HG02970 (cell line): ENCODE measurements around the gene GOLGA1.
"Not testable (repeated sequence)": the region's sequence is repeated elsewhere in the genome, so short reads cannot be mapped to it uniquely, and the experiment has no call there.

Source experiments
- ATAC-seq: cut with Tn5 transposase; IDR thresholded peaks from one replicate; pipeline ENCODE4 v1.9.1; 2021; ENCODE audit warnings: mild to moderate bottlenecking, moderate library complexity, moderate number of reproducible peaks; ENCODE audit not compliant: unreplicated experiment, low FRiP score

Gene GOLGA1

GRCh38 chr9:124941679-124942561, 1.0 kb upstream of the GOLGA1 start:
- ATAC-seq, result peak; percentile 11

GRCh38 chr9:124940521-124940893, 376 bp downstream of the GOLGA1 start:
- ATAC-seq, result peak; percentile 1

- ATAC-seq, result no peak
These were observed 939 bp downstream of the GOLGA1 start for GRCh38 chr9:124939944-124940343.

- ATAC-seq, result no peak
These were observed 6.6 kb downstream of the GOLGA1 start for GRCh38 chr9:124934290-124934689.

- ATAC-seq, result no peak
These were observed 8.6 kb downstream of the GOLGA1 start for GRCh38 chr9:124932333-124932732.

GRCh38 chr9:124929464-124929863, 11.4 kb downstream of the GOLGA1 start:
- no peak for ATAC-seq

GRCh38 chr9:124928116-124928515, 12.8 kb downstream of the GOLGA1 start:
- no peak for ATAC-seq

GRCh38 chr9:124920394-124920793, 20.5 kb downstream of the GOLGA1 start:
- not testable (repeated sequence) for ATAC-seq

GRCh38 chr9:124914753-124915405, 26.0 kb downstream of the GOLGA1 start:
- ATAC-seq, result no peak

- no peak for ATAC-seq
These were observed 27.5 kb downstream of the GOLGA1 start for GRCh38 chr9:124913378-124913777.

GRCh38 chr9:124911766-124912165, 29.1 kb downstream of the GOLGA1 start:
- no peak for ATAC-seq

GRCh38 chr9:124908098-124908497, 32.8 kb downstream of the GOLGA1 start:
- no peak for ATAC-seq

- ATAC-seq, result no peak
These were observed 33.9 kb downstream of the GOLGA1 start for GRCh38 chr9:124906966-124907365.

GRCh38 chr9:124899845-124900244, 41.0 kb downstream of the GOLGA1 start:
- no peak for ATAC-seq

GRCh38 chr9:124897570-124898460, 43.1 kb downstream of the GOLGA1 start:
- ATAC-seq, result no peak

GRCh38 chr9:124894741-124895170, 46.1 kb downstream of the GOLGA1 start:
- no peak for ATAC-seq

- ATAC-seq, result no peak
These were observed 46.7 kb downstream of the GOLGA1 start for GRCh38 chr9:124894035-124894740.

- ATAC-seq, result no peak
These were observed 50.7 kb downstream of the GOLGA1 start for GRCh38 chr9:124890179-124890578.

GRCh38 chr9:124889006-124889405, 51.9 kb downstream of the GOLGA1 start:
- no peak for ATAC-seq

GRCh38 chr9:124887832-124888231, 53.1 kb downstream of the GOLGA1 start:
- no peak for ATAC-seq
